Endothelial cell of umbilical vein (primary cell): ENCODE data around the gene ATXN1. TPM values are rescaled to one million over a fixed set of nuclear protein-coding genes. Genes with fewer than 3 reads are reported as not detected.

Source experiments
- BruUV-seq: library from RNA; stranded (reverse); fragments of 400-500 nt; replicated peaks from 2 replicates; lab custom pipeline; 2021; lab: Mats Ljungman, UMichigan
- CTCF ChIA-PET: fragments of 300-600, 350-600 bp; sonication (Branson Sonifier 250); formaldehyde crosslinking; loops from one replicate; lab custom pipeline; 2021; ENCODE audit warnings: antibody characterized with exemption, inconsistent platforms; lab: Charles Lee
- POLR2A ChIA-PET: fragments of 300-600, 350-600 bp; sonication (Branson Sonifier 250); formaldehyde crosslinking; loops from one replicate; lab custom pipeline; 2021; ENCODE audit warnings: antibody characterized with exemption, inconsistent platforms; lab: Charles Lee
- DNase-seq: peaks from one replicate; pipeline ENCODE4 v3.0.0-alpha.2; 2011; ENCODE audit warnings: low read depth, low spot score
- FAIRE-seq: peaks from 2 replicates; lab custom pipeline; 2011; peaks lifted over from hg19 to GRCh38; lab: Jason Lieb, UNC
- H2AFZ ChIP-seq: 2 replicates; pipeline ENCODE4 v1.6.0; 2012; ENCODE audit warnings: low read depth, low read length, control low read depth, inconsistent platforms
- H3K27ac ChIP-seq: 2 replicates; pipeline ENCODE4 v1.5.1; 2011; ENCODE audit warnings: low read depth, mild to moderate bottlenecking, control low read depth, low read length, moderate library complexity; ENCODE audit not compliant: insufficient read depth
- H3K27me3 ChIP-seq, 2 experiments: 2 replicates each; pipeline versions ENCODE4 v1.6.0 to v1.6.1; 2011; ENCODE audit warnings: low read length in 2 of 2, mixed read lengths in 1 of 2; ENCODE audit not compliant: control insufficient read depth in 2 of 2, insufficient read depth in 2 of 2
- H3K36me3 ChIP-seq, 2 experiments: 2 replicates in 1 of 2; 3 replicates in 1 of 2; pipeline ENCODE4 v1.5.1; 2011; ENCODE audit warnings: low read length in 2 of 2, mild to moderate bottlenecking in 1 of 2, moderate library complexity in 1 of 2; ENCODE audit not compliant: control insufficient read depth in 2 of 2, insufficient read depth in 2 of 2; ENCODE audit errors: extremely low read depth in 1 of 2
- H3K4me1 ChIP-seq: 3 replicates; pipeline ENCODE4 v1.5.1; 2011; ENCODE audit warnings: mild to moderate bottlenecking, low read length; ENCODE audit not compliant: control insufficient read depth, insufficient read depth; ENCODE audit errors: extremely low read depth
- H3K4me2 ChIP-seq: 2 replicates; pipeline ENCODE4 v1.6.1; 2011; ENCODE audit warnings: low read length, control low read depth, mixed read lengths; ENCODE audit not compliant: insufficient read depth
- H3K4me3 ChIP-seq, 3 experiments: fragments of 200-600 bp in 1 of 3; sonication (generic), shearing (Covaris generic) in 1 of 3; replicated peaks in 1 of 3; 2 replicates each; pipeline ENCODE4 v1.5.1; 2011 to 2016; ENCODE audit warnings: control low read depth in 3 of 3, low read length in 3 of 3, mild to moderate bottlenecking in 2 of 3, inconsistent platforms in 1 of 3, low read depth in 1 of 3, moderate library complexity in 1 of 3; ENCODE audit not compliant: insufficient read depth in 1 of 3
- H3K79me2 ChIP-seq: 2 replicates; pipeline ENCODE4 v1.6.0; 2012; ENCODE audit warnings: low read length, inconsistent platforms; ENCODE audit not compliant: control insufficient read depth, insufficient read depth
- H3K9ac ChIP-seq: replicated peaks from 2 replicates; pipeline ENCODE3; 2011; ENCODE audit warnings: low read length, control low read depth; ENCODE audit not compliant: insufficient read depth; ENCODE audit errors: extremely low read depth
- H3K9me1 ChIP-seq: replicated peaks from 3 replicates; pipeline ENCODE4 v1.6.0; 2011; ENCODE audit warnings: mild to moderate bottlenecking, low read length; ENCODE audit not compliant: control insufficient read depth, insufficient read depth; ENCODE audit errors: extremely low read depth
- H3K9me3 ChIP-seq: replicated peaks from 2 replicates; pipeline ENCODE4 v1.5.1; 2012; ENCODE audit warnings: low read length, inconsistent platforms; ENCODE audit not compliant: control insufficient read depth, insufficient read depth
- H4K20me1 ChIP-seq: replicated peaks from 2 replicates; pipeline ENCODE3; 2011; ENCODE audit warnings: mild to moderate bottlenecking, low read length; ENCODE audit not compliant: control insufficient read depth, insufficient read depth; ENCODE audit errors: extremely low read depth
- CTCF ChIP-seq, 2 donors: IDR thresholded peaks; 1 replicate in 1 of 2; 2 replicates in 1 of 2; pipeline ENCODE4 v1.5.1; 2011; ENCODE audit warnings: low read length in 2 of 2, mild to moderate bottlenecking in 2 of 2, moderate library complexity in 2 of 2, control low read depth in 1 of 2, inconsistent platforms in 1 of 2, low read depth in 1 of 2; ENCODE audit not compliant: insufficient read depth in 1 of 2; ENCODE audit errors: extremely low read depth in 1 of 2
- EZH2 ChIP-seq: IDR thresholded peaks from 2 replicates; pipeline ENCODE4 v1.6.1; 2012; ENCODE audit warnings: borderline replicate concordance, low read depth, mild to moderate bottlenecking, moderate library complexity, low read length, inconsistent platforms; ENCODE audit not compliant: severe bottlenecking
- FOS ChIP-seq: IDR thresholded peaks from 2 replicates; pipeline ENCODE4 v1.6.1; 2011; ENCODE audit warnings: mild to moderate bottlenecking, low read length, moderate library complexity, borderline replicate concordance; ENCODE audit not compliant: insufficient read depth
- GATA2 ChIP-seq: IDR thresholded peaks from 2 replicates; pipeline ENCODE4 v1.7.0; 2011; ENCODE audit warnings: low read depth, mild to moderate bottlenecking, moderate library complexity, mixed read lengths, low read length; ENCODE audit not compliant: insufficient read length, insufficient read depth
- JUN ChIP-seq: IDR thresholded peaks from 2 replicates; pipeline ENCODE4 v1.6.1; 2011; ENCODE audit warnings: borderline replicate concordance, low read depth; ENCODE audit not compliant: insufficient read length, insufficient read depth
- MAX ChIP-seq: IDR thresholded peaks from 2 replicates; pipeline ENCODE4 v1.6.1; 2011; ENCODE audit not compliant: insufficient read depth, insufficient read length
- MYC ChIP-seq: IDR thresholded peaks from one replicate; pipeline ENCODE4 v1.6.1; 2011; ENCODE audit warnings: mild to moderate bottlenecking, low read depth, low read length
- POLR2A ChIP-seq: IDR thresholded peaks from 2 replicates; pipeline ENCODE4 v1.6.1; 2012; ENCODE audit warnings: low read depth, mild to moderate bottlenecking, control low read depth, low read length
- POLR2AphosphoS5 ChIP-seq: IDR thresholded peaks from 2 replicates; pipeline ENCODE4 v1.6.1; 2012; ENCODE audit warnings: low read depth, mild to moderate bottlenecking, control low read depth, low read length, moderate library complexity; ENCODE audit not compliant: insufficient read depth
- dilution Hi-C: fragments of 300-500 bp; cut with MboI; formaldehyde crosslinking; loops from one replicate; pipeline ENCODE4 v1.15.0; 2019; ENCODE audit warnings: low sequenced_read_pairs; ENCODE audit not compliant: extremely low pct_ligation_motif_present
- intact Hi-C: fragments of 100-400 bp; cut with micrococcal nuclease; formaldehyde crosslinking; loops from one replicate; pipeline ENCODE4 v1.10.0; 2022
- polyA plus RNA-seq, 4 experiments: library from polyadenylated mRNA; depleted of rRNA in 3 of 4; stranded (reverse) in 3 of 4; unstranded in 1 of 4; fragments of >200 nt; gene quantifications; 2 replicates each; pipeline versions ENCODE4 v1.2.1 to v1.2.3, GENCODE V29; 2011 to 2012; ENCODE audit warnings: missing spikeins in 1 of 4
- total RNA-seq: library from RNA; stranded (reverse); gene quantifications from 2 replicates; pipeline ENCODE4 v1.2.3, GENCODE V29; 2021

ATXN1 gene
- total and polyA plus RNA-seq, 2 donors (not counting 3 experiments of a cell fraction or from before 2014, with no cell fraction given) = 16.4 to 33.0 TPM

- POLR2A ChIA-PET = no interaction called here
- no peaks in the 10 kb centered on the region for H3K79me2 ChIP-seq
- FAIRE-seq (no peak), DNase-seq (no peak)
- H3K36me3 ChIP-seq = no peaks in the 10 kb centered on the region
- H4K20me1 ChIP-seq = no peaks in the 10 kb centered on the region
- TF ChIP-seq POLR2AphosphoS5 (no peak), EZH2 (no peak), JUN (no peak), FOS (no peak), GATA2 (no peak), MYC (no peak)
- no peak overlapping the region for H3K4me3 ChIP-seq
- H3K27me3 ChIP-seq = peaks cover 0 to 3% of the 10 kb centered on the region in 2 experiments
- dilution Hi-C loops (no loop called here), intact Hi-C loops (no loop called here)
- no peak overlapping the region for H2AFZ ChIP-seq
- no peak overlapping the region for H3K27ac ChIP-seq
- H3K4me1 ChIP-seq = no peaks in the 10 kb centered on the region
- no peak overlapping the region for H3K9ac ChIP-seq
- H3K9me1 ChIP-seq = no peaks in the 10 kb centered on the region
- no peaks in the 10 kb centered on the region for H3K9me3 ChIP-seq
- CTCF ChIA-PET = interaction anchor here (1.0 kb wide), 1 partner anchor 10 kb away, joined by 3 read pairs; no protein-coding TSS in a partner anchor
- no TSS peak for BruUV-seq
- no peak overlapping the region for H3K4me2 ChIP-seq
Measured at GRCh38 chr6:16809753-16810358, 48.6 kb upstream of the ATXN1 start.

- H3K79me2 ChIP-seq = no peaks in the 10 kb centered on the region
- H3K36me3 ChIP-seq = no peaks in the 10 kb centered on the region
Measured at GRCh38 chr6:16807956-16808355, 46.7 kb upstream of the ATXN1 start.

More at GRCh38 chr6:16807956-16808355, 46.7 kb upstream of the ATXN1 start:
- Histone ChIP-seq H4K20me1 (no peaks in the 10 kb centered on the region), H3K27me3 (peaks cover 0 to 3% of the 10 kb centered on the region in 2 experiments), H3K4me1 (no peaks in the 10 kb centered on the region), H3K9me1 (no peaks in the 10 kb centered on the region), H3K27ac (no peak overlapping the region), H3K4me3 (no peak overlapping the region), H3K4me2 (no peak overlapping the region), H3K9ac (no peak overlapping the region), H3K9me3 (no peaks in the 10 kb centered on the region), H2AFZ (no peak overlapping the region)
- DNase-seq = no peak
- CTCF ChIA-PET = no interaction called here
- FAIRE-seq = no peak
- no TSS peak for BruUV-seq
- TF ChIP-seq MAX (no peak), MYC (no peak), GATA2 (no peak), CTCF (IDR thresholded peaks at IDR 0.05; ENCODE audit: extremely low read depth in 1 of 2, insufficient read depth in 1 of 2, low read depth in 1 of 2, low read length in 2 of 2) (no peak), POLR2AphosphoS5 (no peak), EZH2 (no peak), JUN (no peak), POLR2A (no peak), FOS (no peak)
- dilution Hi-C loops = no loop called here
- POLR2A ChIA-PET = no interaction called here
- intact Hi-C loops = no loop called here
